ENCODE measurements around the gene ZNF699. TPM values are rescaled to one million over a fixed set of nuclear protein-coding genes. Genes with fewer than 3 reads are reported as not detected.

The ZNF699 gene
- total and polyA plus RNA-seq, 10 of the 15 experiments (the other 5 are each of a cell fraction or from before 2014, with no cell fraction given) = 0.04 to 2.9 (median 1.7) TPM

DNA sequence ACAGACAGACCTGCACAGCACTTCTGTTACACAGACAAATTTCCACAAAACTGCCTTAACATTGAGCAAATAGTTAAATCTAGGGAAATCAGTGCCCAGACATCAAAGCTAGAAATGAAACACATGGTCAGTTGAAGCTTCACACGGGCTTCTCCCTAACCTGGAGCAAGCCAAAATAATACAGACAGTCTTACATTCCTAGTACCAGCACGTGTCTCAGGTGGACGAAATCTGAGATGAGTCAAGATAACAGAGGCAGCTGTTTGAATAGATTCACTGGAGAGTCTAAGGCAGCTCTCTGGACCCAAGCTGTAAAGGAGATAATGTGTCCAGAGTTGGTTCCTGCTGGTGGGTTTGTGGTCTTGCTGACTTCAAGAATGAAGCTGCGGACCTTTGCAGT, 4.1 kb upstream of the ZNF699 start (continued):
- TF ChIP-seq, protein P1, sequence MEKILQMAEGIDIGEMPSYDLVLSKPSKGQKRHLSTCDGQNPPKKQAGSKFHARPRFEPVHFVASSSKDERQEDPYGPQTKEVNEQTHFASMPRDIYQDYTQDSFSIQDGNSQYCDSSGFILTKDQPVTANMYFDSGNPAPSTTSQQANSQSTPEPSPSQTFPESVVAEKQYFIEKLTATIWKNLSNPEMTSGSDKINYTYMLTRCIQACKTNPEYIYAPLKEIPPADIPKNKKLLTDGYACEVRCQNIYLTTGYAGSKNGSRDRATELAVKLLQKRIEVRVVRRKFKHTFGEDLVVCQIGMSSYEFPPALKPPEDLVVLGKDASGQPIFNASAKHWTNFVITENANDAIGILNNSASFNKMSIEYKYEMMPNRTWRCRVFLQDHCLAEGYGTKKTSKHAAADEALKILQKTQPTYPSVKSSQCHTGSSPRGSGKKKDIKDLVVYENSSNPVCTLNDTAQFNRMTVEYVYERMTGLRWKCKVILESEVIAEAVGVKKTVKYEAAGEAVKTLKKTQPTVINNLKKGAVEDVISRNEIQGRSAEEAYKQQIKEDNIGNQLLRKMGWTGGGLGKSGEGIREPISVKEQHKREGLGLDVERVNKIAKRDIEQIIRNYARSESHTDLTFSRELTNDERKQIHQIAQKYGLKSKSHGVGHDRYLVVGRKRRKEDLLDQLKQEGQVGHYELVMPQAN (conservative IDR thresholded peaks at IDR 0.05) = no peak

DNA sequence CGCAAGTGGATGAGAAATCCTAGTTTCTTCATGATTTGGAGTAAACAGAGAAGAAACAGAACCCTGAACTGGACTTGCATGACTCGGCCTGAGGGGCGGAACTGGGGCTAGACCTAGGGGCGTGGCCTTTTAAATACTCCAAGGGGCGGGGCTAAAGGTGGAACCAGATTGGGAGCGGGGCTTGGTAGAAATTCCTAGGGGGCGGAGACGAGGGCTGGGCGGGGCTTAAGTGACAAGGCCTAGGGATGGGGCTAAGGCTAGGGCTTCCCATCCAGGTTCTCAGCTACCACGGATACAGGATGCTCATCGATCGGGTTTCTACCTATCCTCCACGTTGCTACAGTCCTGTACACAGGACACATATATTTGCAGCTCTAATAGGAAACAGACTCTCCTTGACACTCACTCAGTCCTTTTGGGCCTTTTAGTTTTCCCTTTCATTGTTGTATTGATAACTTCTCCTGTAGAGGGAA, 372 bp upstream of the ZNF699 start:
- peak overlapping the region; percentile 90 for H3K9ac ChIP-seq (ENCODE audit: control insufficient read depth, insufficient read depth, low read length)
- no peaks in the 10 kb centered on the region for H4K20me1 ChIP-seq (ENCODE audit: control insufficient read depth, insufficient read depth)
- peaks cover 2% of the 10 kb centered on the region for H3K9me3 ChIP-seq (replicated peaks; ENCODE audit: control insufficient read depth, insufficient read depth, low read length)
- ChIA-PET SMC1A (ENCODE audit: uncharacterized antibody, unreplicated experiment) (interaction anchor here (1.7 kb wide), 1 partner anchor 14 kb away, joined by 4 read pairs; the partner anchor contains the start of gene ZNF559), CTCF (interaction anchor here (0.8 to 1.3 kb wide), 6 partner anchors 13 to 486 kb away, joined by 3 to 6 read pairs (median 4); partner anchors contain the start of genes ZNF121 and ZNF559), RAD21 (ENCODE audit: unreplicated experiment) (interaction anchor here (0.9 kb wide), 1 partner anchor 275 kb away, joined by 3 read pairs; the partner anchor contains the start of gene ZNF121), POLR2A (no interaction called here)
- H3K36me3 ChIP-seq (ENCODE audit: control insufficient read depth in 2 of 2, insufficient read depth in 2 of 2, low read length in 1 of 2) = no peaks in the 10 kb centered on the region
- ATAC-seq (peak; percentile 80), FAIRE-seq (no peak), DNase-seq (ENCODE audit: low read depth, low spot score) (no peak)
- peak overlapping the region; percentile 88 for H3K27ac ChIP-seq (ENCODE audit: control insufficient read depth, insufficient read depth)
- no peaks in the 10 kb centered on the region for H3K27me3 ChIP-seq (replicated peaks in 1 of 2; ENCODE audit: control insufficient read depth in 2 of 2, insufficient read depth in 2 of 2, low read length in 1 of 2)
- no peaks in the 10 kb centered on the region for H3K4me1 ChIP-seq (ENCODE audit: control insufficient read depth, insufficient read depth, low read length)
- peak overlapping the region; percentile 77 for H3K4me3 ChIP-seq
- H3K79me2 ChIP-seq (ENCODE audit: control insufficient read depth, insufficient read depth, low read length) = no peaks in the 10 kb centered on the region
- peak overlapping the region; percentile 98 for H2AFZ ChIP-seq (ENCODE audit: control insufficient read depth, low read depth, low read length)
- TF ChIP-seq SPI1 (IDR thresholded peaks at IDR 0.05; ENCODE audit: borderline replicate concordance, insufficient read depth, low read depth, low read length) (peak; percentile 12; the same call in 1 of the 2 replicates), ESRRA (IDR thresholded peaks at IDR 0.05; ENCODE audit: low read length) (no peak), HDGF (IDR thresholded peaks at IDR 0.05) (0 out of 2 replicates have a peak, but pooled peaks have one; percentile 29), IKZF1 (conservative IDR thresholded peaks at IDR 0.05) (0 out of 2 replicates have a peak, but pooled peaks have one; percentile 45), TCF3 (IDR thresholded peaks at IDR 0.05; ENCODE audit: borderline replicate concordance, insufficient read depth, low read depth, low read length) (no peak), RBBP5 (conservative IDR thresholded peaks at IDR 0.05) (no peak)
- TF ChIP-seq, protein P2, sequence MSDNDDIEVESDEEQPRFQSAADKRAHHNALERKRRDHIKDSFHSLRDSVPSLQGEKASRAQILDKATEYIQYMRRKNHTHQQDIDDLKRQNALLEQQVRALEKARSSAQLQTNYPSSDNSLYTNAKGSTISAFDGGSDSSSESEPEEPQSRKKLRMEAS (IDR thresholded peaks at IDR 0.05; ENCODE audit: low read depth, low read length) = no peak
- TF ChIP-seq, protein P3, sequence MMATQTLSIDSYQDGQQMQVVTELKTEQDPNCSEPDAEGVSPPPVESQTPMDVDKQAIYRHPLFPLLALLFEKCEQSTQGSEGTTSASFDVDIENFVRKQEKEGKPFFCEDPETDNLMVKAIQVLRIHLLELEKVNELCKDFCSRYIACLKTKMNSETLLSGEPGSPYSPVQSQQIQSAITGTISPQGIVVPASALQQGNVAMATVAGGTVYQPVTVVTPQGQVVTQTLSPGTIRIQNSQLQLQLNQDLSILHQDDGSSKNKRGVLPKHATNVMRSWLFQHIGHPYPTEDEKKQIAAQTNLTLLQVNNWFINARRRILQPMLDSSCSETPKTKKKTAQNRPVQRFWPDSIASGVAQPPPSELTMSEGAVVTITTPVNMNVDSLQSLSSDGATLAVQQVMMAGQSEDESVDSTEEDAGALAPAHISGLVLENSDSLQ (IDR thresholded peaks at IDR 0.05) = 0 out of 2 replicates have a peak, but pooled peaks have one; percentile 2
- H3K4me2 ChIP-seq (ENCODE audit: control insufficient read depth, insufficient read depth) = peak overlapping the region; percentile 83
- in situ Hi-C loops (cut with MboI) (no loop called here), intact Hi-C loops (cut with micrococcal nuclease; ENCODE audit: unreplicated experiment) (loop anchor here (5.0 to 10.0 kb wide), 3 partner anchors 125 to 482 kb away; partner anchors contain the start of gene ZNF266)
- WGBS (ENCODE audit: insufficient coverage, insufficient replicate concordance, low lambda C conversion rate, missing lambda C conversion rate) = 30% methylated on average over 9 of the region's 13 CpGs
- no TSS peak for BruUV-seq (replicated peaks)
